CD4-positive, CD25-positive, alpha-beta regulatory T cell (primary cell): ENCODE measurements around the gene SYNJ1. TPM values are rescaled to one million over a fixed set of nuclear protein-coding genes. Genes with fewer than 3 reads are reported as not detected.

ENCODE experiments used
- ATAC-seq, 2 donors: fragments of 150-1000 bp; cut with Tn5 transposase; one replicate each; pipeline ENCODE4 v1.10.0; 2021; ENCODE audit warnings: low read depth in 2 of 2, moderate number of reproducible peaks in 2 of 2, moderate library complexity in 1 of 2
- DNase-seq, 3 donors: peaks; one replicate each; pipeline versions ENCODE4 v3.0.0 to v3.0.0-alpha.2; 2012 to 2022; ENCODE audit warnings: mixed read lengths in 1 of 3
- H3K27ac ChIP-seq: one replicate; pipeline ENCODE4 v1.7.0; 2013; ENCODE audit warnings: mild to moderate bottlenecking, low read length; ENCODE audit not compliant: insufficient read depth, poor library complexity, severe bottlenecking
- H3K27me3 ChIP-seq: one replicate; pipeline ENCODE4 v1.7.0; 2013; ENCODE audit warnings: low read length; ENCODE audit not compliant: control insufficient read depth, insufficient read depth
- H3K36me3 ChIP-seq: one replicate; pipeline ENCODE4 v1.7.0; 2013; ENCODE audit warnings: mild to moderate bottlenecking, low read length, moderate library complexity; ENCODE audit not compliant: control insufficient read depth, insufficient read depth
- H3K4me1 ChIP-seq: 2 replicates; pipeline ENCODE4 v1.7.0; 2013; ENCODE audit warnings: mild to moderate bottlenecking, low read length; ENCODE audit not compliant: insufficient read depth, control insufficient read depth, poor library complexity, severe bottlenecking
- H3K4me3 ChIP-seq: one replicate; pipeline ENCODE4 v1.7.0; 2013; ENCODE audit warnings: low read depth, mild to moderate bottlenecking, low read length, moderate library complexity
- H3K9me3 ChIP-seq, 2 experiments: 1 replicate in 1 of 2; 2 replicates in 1 of 2; pipeline ENCODE4 v1.7.0; 2013; ENCODE audit warnings: low read length in 2 of 2, mild to moderate bottlenecking in 1 of 2, moderate library complexity in 1 of 2; ENCODE audit not compliant: control insufficient read depth in 2 of 2
- H3K27ac Mint-ChIP-seq, 3 donors: one replicate each; pipeline ENCODE4 v1.8.0; 2020 to 2022; ENCODE audit warnings: mild to moderate bottlenecking in 3 of 3, mixed read lengths in 3 of 3, moderate library complexity in 2 of 3
- H3K27me3 Mint-ChIP-seq: one replicate; pipeline ENCODE4 v1.8.0; 2022; ENCODE audit warnings: mild to moderate bottlenecking, mixed read lengths
- H3K36me3 Mint-ChIP-seq: one replicate; pipeline ENCODE4 v1.8.0; 2020; ENCODE audit warnings: mixed read lengths
- H3K4me1 Mint-ChIP-seq, 4 donors: one replicate each; pipeline ENCODE4 v1.8.0; 2020 to 2022; ENCODE audit warnings: mixed read lengths in 4 of 4, mild to moderate bottlenecking in 1 of 4
- H3K4me3 Mint-ChIP-seq, 4 donors: one replicate each; pipeline ENCODE4 v1.8.0; 2020 to 2022; ENCODE audit warnings: mild to moderate bottlenecking in 4 of 4, mixed read lengths in 4 of 4, moderate library complexity in 3 of 4
- H3K9me3 Mint-ChIP-seq, 7 donors: one replicate each; pipeline ENCODE4 v1.8.0; 2020 to 2022; ENCODE audit warnings: mixed read lengths in 7 of 7, mild to moderate bottlenecking in 3 of 7, moderate library complexity in 2 of 7
- polyA plus RNA-seq, 4 donors: library from polyadenylated mRNA; unstranded; fragments of 300-500 nt; fragmentation: Illumina TruSeq; gene quantifications; one replicate each; pipeline ENCODE4 v1.2.3, GENCODE V29; 2021
- total RNA-seq: library from RNA; stranded (reverse); gene quantifications from one replicate; pipeline ENCODE4 v1.2.3, GENCODE V29; 2022

SYNJ1 gene
- total and polyA plus RNA-seq, 5 donors from 2014 or later: 4.4 to 25.6 (median 6.4) TPM

- Mint-ChIP-seq H3K36me3 (peaks cover 55% of the 10 kb centered on the region), H3K27ac (peak overlapping the region; percentile 10 to 69 (median 31)), H3K27me3 (no peaks in the 10 kb centered on the region), H3K4me3 (peak overlapping the region in 2 of 4 donors; percentile 32 to 70), H3K9me3 (no peaks in the 10 kb centered on the region), H3K4me1 (peaks cover 47 to 68% (median 57%) of the 10 kb centered on the region in 4 donors)
- no peak for ATAC-seq
- Histone ChIP-seq H3K4me3 (no peak overlapping the region), H3K9me3 (no peaks in the 10 kb centered on the region), H3K27me3 (no peaks in the 10 kb centered on the region), H3K36me3 (peaks cover 54% of the 10 kb centered on the region), H3K27ac (no peak overlapping the region), H3K4me1 (peaks cover 22% of the 10 kb centered on the region)
- DNase-seq: no peak
These were observed 37.2 kb upstream of the SYNJ1 start for GRCh38 chr21:32765058-32765457.

GRCh38 chr21:32764186-32764585 is 36.4 kb upstream of the SYNJ1 start:
- H3K4me3 ChIP-seq: no peak overlapping the region
- Mint-ChIP-seq H3K4me1 (peaks cover 41 to 60% (median 50%) of the 10 kb centered on the region in 4 donors), H3K9me3 (no peaks in the 10 kb centered on the region), H3K27ac (peak overlapping the region in 1 of 3 donors; percentile 11), H3K36me3 (peaks cover 63% of the 10 kb centered on the region), H3K4me3 (no peak overlapping the region), H3K27me3 (no peaks in the 10 kb centered on the region)
- H3K27ac ChIP-seq: no peak overlapping the region
- H3K9me3 ChIP-seq: no peaks in the 10 kb centered on the region
- DNase-seq (no peak), ATAC-seq (no peak)
- H3K4me1 ChIP-seq: peaks cover 13% of the 10 kb centered on the region
- H3K27me3 ChIP-seq: no peaks in the 10 kb centered on the region
- peaks cover 63% of the 10 kb centered on the region for H3K36me3 ChIP-seq

- Mint-ChIP-seq H3K36me3 (peaks cover 61% of the 10 kb centered on the region), H3K27ac (no peak overlapping the region), H3K27me3 (no peaks in the 10 kb centered on the region), H3K9me3 (no peaks in the 10 kb centered on the region), H3K4me1 (peaks cover 5 to 18% (median 14%) of the 10 kb centered on the region in 4 donors), H3K4me3 (no peak overlapping the region)
- no peaks in the 10 kb centered on the region for H3K9me3 ChIP-seq
- DNase-seq (no peak), ATAC-seq (no peak)
- H3K27me3 ChIP-seq: no peaks in the 10 kb centered on the region
- H3K27ac ChIP-seq: no peak overlapping the region
- no peak overlapping the region for H3K4me3 ChIP-seq
- peaks cover 86% of the 10 kb centered on the region for H3K36me3 ChIP-seq
- H3K4me1 ChIP-seq: no peaks in the 10 kb centered on the region
These were observed 30.0 kb upstream of the SYNJ1 start for GRCh38 chr21:32757804-32758203.

GRCh38 chr21:32756096-32756495 is 28.3 kb upstream of the SYNJ1 start:
- ATAC-seq (no peak), DNase-seq (no peak)
- Mint-ChIP-seq H3K27me3 (no peaks in the 10 kb centered on the region), H3K9me3 (no peaks in the 10 kb centered on the region), H3K27ac (no peak overlapping the region), H3K4me3 (no peak overlapping the region), H3K36me3 (peaks cover 62% of the 10 kb centered on the region), H3K4me1 (peaks cover 5 to 18% (median 11%) of the 10 kb centered on the region in 4 donors)
- no peak overlapping the region for H3K27ac ChIP-seq
- no peaks in the 10 kb centered on the region for H3K9me3 ChIP-seq
- H3K4me3 ChIP-seq: no peak overlapping the region
- peaks cover 85% of the 10 kb centered on the region for H3K36me3 ChIP-seq
- no peaks in the 10 kb centered on the region for H3K27me3 ChIP-seq
- H3K4me1 ChIP-seq: no peaks in the 10 kb centered on the region

GRCh38 chr21:32753818-32754585 is 26.2 kb upstream of the SYNJ1 start:
- Mint-ChIP-seq H3K4me1 (peaks cover 5 to 18% (median 9%) of the 10 kb centered on the region in 4 donors), H3K4me3 (no peak overlapping the region), H3K27ac (no peak overlapping the region), H3K27me3 (no peaks in the 10 kb centered on the region), H3K36me3 (peaks cover 53% of the 10 kb centered on the region), H3K9me3 (no peaks in the 10 kb centered on the region)
- Histone ChIP-seq H3K27me3 (no peaks in the 10 kb centered on the region), H3K9me3 (no peaks in the 10 kb centered on the region), H3K4me1 (no peaks in the 10 kb centered on the region), H3K36me3 (peaks cover 84% of the 10 kb centered on the region), H3K4me3 (no peak overlapping the region), H3K27ac (no peak overlapping the region)
- DNase-seq (no peak), ATAC-seq (no peak)

- no peak overlapping the region for H3K27ac Mint-ChIP-seq
- no peaks in the 10 kb centered on the region for H3K9me3 ChIP-seq
These were observed 22.6 kb upstream of the SYNJ1 start for GRCh38 chr21:32750405-32750804.

GRCh38 chr21:32749662-32750061 is 21.8 kb upstream of the SYNJ1 start:
- no peaks in the 10 kb centered on the region for H3K4me1 ChIP-seq
- no peak for ATAC-seq
- H3K27ac ChIP-seq: no peak overlapping the region
- Mint-ChIP-seq H3K4me3 (no peak overlapping the region), H3K9me3 (no peaks in the 10 kb centered on the region), H3K36me3 (peaks cover 57% of the 10 kb centered on the region), H3K4me1 (peaks cover 4 to 16% (median 10%) of the 10 kb centered on the region in 4 donors), H3K27me3 (no peaks in the 10 kb centered on the region), H3K27ac (no peak overlapping the region)
- H3K27me3 ChIP-seq: no peaks in the 10 kb centered on the region
- no peaks in the 10 kb centered on the region for H3K9me3 ChIP-seq
- H3K36me3 ChIP-seq: peaks cover 83% of the 10 kb centered on the region
- no peak overlapping the region for H3K4me3 ChIP-seq
- DNase-seq: no peak

More at GRCh38 chr21:32750405-32750804, 22.6 kb upstream of the SYNJ1 start:
- Histone ChIP-seq H3K4me1 (no peaks in the 10 kb centered on the region), H3K36me3 (peaks cover 83% of the 10 kb centered on the region), H3K27ac (no peak overlapping the region), H3K27me3 (no peaks in the 10 kb centered on the region), H3K4me3 (no peak overlapping the region)
- ATAC-seq (no peak), DNase-seq (no peak)
- peaks cover 4 to 16% (median 10%) of the 10 kb centered on the region in 4 donors for H3K4me1 Mint-ChIP-seq
- H3K36me3 Mint-ChIP-seq: peaks cover 60% of the 10 kb centered on the region
- no peaks in the 10 kb centered on the region for H3K27me3 Mint-ChIP-seq
- no peak overlapping the region for H3K4me3 Mint-ChIP-seq
- no peaks in the 10 kb centered on the region for H3K9me3 Mint-ChIP-seq

GRCh38 chr21:32748529-32748928 is 20.7 kb upstream of the SYNJ1 start:
- peaks cover 4 to 16% (median 9%) of the 10 kb centered on the region in 4 donors for H3K4me1 Mint-ChIP-seq
- peaks cover 79% of the 10 kb centered on the region for H3K36me3 ChIP-seq
- peaks cover 64% of the 10 kb centered on the region for H3K36me3 Mint-ChIP-seq
- DNase-seq (no peak), ATAC-seq (no peak)
- no peak overlapping the region for H3K27ac Mint-ChIP-seq
- H3K4me1 ChIP-seq: no peaks in the 10 kb centered on the region
- H3K9me3 ChIP-seq: no peaks in the 10 kb centered on the region
- H3K9me3 Mint-ChIP-seq: no peaks in the 10 kb centered on the region
- H3K27ac ChIP-seq: no peak overlapping the region
- no peak overlapping the region for H3K4me3 Mint-ChIP-seq
- H3K27me3 Mint-ChIP-seq: no peaks in the 10 kb centered on the region
- no peak overlapping the region for H3K4me3 ChIP-seq
- no peaks in the 10 kb centered on the region for H3K27me3 ChIP-seq
